ENCODE data around the gene ALK. TPM values are rescaled to one million over a fixed set of nuclear protein-coding genes. Genes with fewer than 3 reads are reported as not detected.

The ALK gene
- total RNA-seq, 4 donors from 2014 or later: 0.88 to 1.3 (median 1.3) TPM; not detected in 1

GRCh38 chr2:29920631-29921559 is 491 bp downstream of the ALK start:
- no peak for TF ChIP-seq POLR2A (IDR thresholded peaks at IDR 0.05)
- TF ChIP-seq, protein P1, sequence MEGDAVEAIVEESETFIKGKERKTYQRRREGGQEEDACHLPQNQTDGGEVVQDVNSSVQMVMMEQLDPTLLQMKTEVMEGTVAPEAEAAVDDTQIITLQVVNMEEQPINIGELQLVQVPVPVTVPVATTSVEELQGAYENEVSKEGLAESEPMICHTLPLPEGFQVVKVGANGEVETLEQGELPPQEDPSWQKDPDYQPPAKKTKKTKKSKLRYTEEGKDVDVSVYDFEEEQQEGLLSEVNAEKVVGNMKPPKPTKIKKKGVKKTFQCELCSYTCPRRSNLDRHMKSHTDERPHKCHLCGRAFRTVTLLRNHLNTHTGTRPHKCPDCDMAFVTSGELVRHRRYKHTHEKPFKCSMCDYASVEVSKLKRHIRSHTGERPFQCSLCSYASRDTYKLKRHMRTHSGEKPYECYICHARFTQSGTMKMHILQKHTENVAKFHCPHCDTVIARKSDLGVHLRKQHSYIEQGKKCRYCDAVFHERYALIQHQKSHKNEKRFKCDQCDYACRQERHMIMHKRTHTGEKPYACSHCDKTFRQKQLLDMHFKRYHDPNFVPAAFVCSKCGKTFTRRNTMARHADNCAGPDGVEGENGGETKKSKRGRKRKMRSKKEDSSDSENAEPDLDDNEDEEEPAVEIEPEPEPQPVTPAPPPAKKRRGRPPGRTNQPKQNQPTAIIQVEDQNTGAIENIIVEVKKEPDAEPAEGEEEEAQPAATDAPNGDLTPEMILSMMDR (IDR thresholded peaks at IDR 0.05): no peak
- peaks cover 0 to 22% of the 10 kb centered on the region in 2 donors for H3K27me3 ChIP-seq
- no peaks in the 10 kb centered on the region for H3K36me3 ChIP-seq
- peaks cover 0 to 4% (median 0%) of the 10 kb centered on the region in 4 donors for H3K9me3 ChIP-seq
- H3K4me3 ChIP-seq: peak overlapping the region in 3 of 4 donors; percentile 23 to 45 (median 36)
- DNase-seq: no peak
- H3K27ac ChIP-seq: no peak overlapping the region
- H3K4me1 ChIP-seq: peaks cover 0 to 17% (median 2%) of the 10 kb centered on the region in 4 donors

- H3K9me3 ChIP-seq: peaks cover 0 to 4% (median 0%) of the 10 kb centered on the region in 4 donors
- peaks cover 0 to 22% of the 10 kb centered on the region in 2 donors for H3K27me3 ChIP-seq
- H3K4me3 ChIP-seq: peak overlapping the region in 1 of 4 donors; percentile 45
- H3K27ac ChIP-seq: no peak overlapping the region
- TF ChIP-seq, protein P1 (IDR thresholded peaks at IDR 0.05): no peak
- TF ChIP-seq POLR2A (IDR thresholded peaks at IDR 0.05): no peak
- H3K4me1 ChIP-seq: peaks cover 0 to 17% (median 2%) of the 10 kb centered on the region in 4 donors
- H3K36me3 ChIP-seq: no peaks in the 10 kb centered on the region
- peak in 1 of 3 donors; percentile 51 for DNase-seq
Observed at GRCh38 chr2:29920130-29920577, 1.2 kb downstream of the ALK start.

- no peak overlapping the region for H3K4me3 ChIP-seq
- peaks cover 0 to 17% (median 2%) of the 10 kb centered on the region in 4 donors for H3K4me1 ChIP-seq
- no peak for DNase-seq
- H3K27ac ChIP-seq: no peak overlapping the region
- peaks cover 0 to 4% (median 0%) of the 10 kb centered on the region in 4 donors for H3K9me3 ChIP-seq
- H3K36me3 ChIP-seq: no peaks in the 10 kb centered on the region
- TF ChIP-seq, protein P1 (IDR thresholded peaks at IDR 0.05): no peak
- TF ChIP-seq POLR2A (IDR thresholded peaks at IDR 0.05): no peak
- peaks cover 0 to 22% of the 10 kb centered on the region in 2 donors for H3K27me3 ChIP-seq
Observed at GRCh38 chr2:29918941-29919340, 2.4 kb downstream of the ALK start.

DNA sequence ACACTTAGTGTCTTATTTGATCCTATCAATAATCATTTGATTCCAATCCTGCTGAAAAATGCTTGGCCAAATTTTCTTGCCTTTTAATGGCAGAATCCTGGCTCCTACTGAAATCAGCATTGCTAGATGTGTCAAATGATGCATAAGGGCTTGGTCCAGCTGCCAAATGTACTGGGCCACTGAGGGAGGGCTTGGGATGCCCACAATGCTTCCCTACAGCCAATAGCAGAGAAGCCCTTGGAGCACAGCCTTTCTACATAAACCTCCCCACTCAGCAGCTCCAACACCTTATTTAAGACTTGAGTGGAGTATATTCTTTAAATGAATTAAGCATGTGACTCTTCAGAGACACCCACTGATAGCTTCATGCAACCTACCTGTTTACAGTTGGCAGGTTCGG is 3.6 kb downstream of the ALK start:
- Histone ChIP-seq H3K9me3 (peaks cover 0 to 4% (median 0%) of the 10 kb centered on the region in 4 donors), H3K4me3 (no peak overlapping the region), H3K27me3 (peaks cover 0 to 22% of the 10 kb centered on the region in 2 donors), H3K36me3 (no peaks in the 10 kb centered on the region), H3K27ac (no peak overlapping the region), H3K4me1 (peaks cover 0 to 17% (median 2%) of the 10 kb centered on the region in 4 donors)
- no peak for DNase-seq
- TF ChIP-seq, protein P1 (IDR thresholded peaks at IDR 0.05): no peak
- TF ChIP-seq POLR2A (IDR thresholded peaks at IDR 0.05): no peak

- no peak overlapping the region for H3K27ac ChIP-seq
- H3K4me1 ChIP-seq: peaks cover 0 to 12% (median 2%) of the 10 kb centered on the region in 4 donors
- H3K27me3 ChIP-seq: peaks cover 0 to 19% of the 10 kb centered on the region in 2 donors
- H3K4me3 ChIP-seq: no peak overlapping the region
- DNase-seq: no peak
- no peak for TF ChIP-seq POLR2A (IDR thresholded peaks at IDR 0.05)
- TF ChIP-seq, protein P1 (IDR thresholded peaks at IDR 0.05): no peak
- H3K9me3 ChIP-seq: peaks cover 0 to 4% (median 0%) of the 10 kb centered on the region in 4 donors
- no peaks in the 10 kb centered on the region for H3K36me3 ChIP-seq
Observed at GRCh38 chr2:29916571-29916970, 4.8 kb downstream of the ALK start.

Data from Peyer's patch (tissue), 4 donors.